Hepatocyte (in vitro differentiated cells): ENCODE results near the gene EDDM13. TPM values are rescaled to one million over a fixed set of nuclear protein-coding genes. Genes with fewer than 3 reads are reported as not detected.

Experiments
- DNase-seq: peaks from one replicate; pipeline ENCODE4 v3.0.0-alpha.2; 2016; ENCODE audit warnings: low spot score
- H2AFZ ChIP-seq: fragments of 200-600 bp; sonication (generic); 2 replicates; pipeline ENCODE4 v1.6.0; 2016; ENCODE audit warnings: antibody characterized with exemption, mild to moderate bottlenecking
- H3K27ac ChIP-seq: fragments of 200-600 bp; sonication (generic); 2 replicates; pipeline ENCODE4 v1.5.1; 2016; ENCODE audit warnings: mild to moderate bottlenecking
- H3K27me3 ChIP-seq: fragments of 200-600 bp; sonication (generic); 2 replicates; pipeline ENCODE4 v1.6.1; 2016
- H3K36me3 ChIP-seq: fragments of 200-600 bp; sonication (generic); replicated peaks from 2 replicates; pipeline ENCODE4 v1.5.1; 2016; ENCODE audit warnings: low read depth; ENCODE audit not compliant: insufficient read depth
- H3K4me1 ChIP-seq: fragments of 200-600 bp; sonication (generic); 2 replicates; pipeline ENCODE4 v1.5.1; 2016; ENCODE audit warnings: mild to moderate bottlenecking, moderate library complexity; ENCODE audit not compliant: insufficient read depth
- H3K4me2 ChIP-seq: fragments of 200-600 bp; sonication (generic); 2 replicates; pipeline ENCODE4 v1.6.0; 2016
- H3K4me3 ChIP-seq: fragments of 200-600 bp; sonication (generic); 2 replicates; pipeline ENCODE4 v1.5.1; 2016; ENCODE audit warnings: mild to moderate bottlenecking
- H3K79me2 ChIP-seq: fragments of 200-600 bp; sonication (generic); 2 replicates; pipeline ENCODE4 v1.6.0; 2017; ENCODE audit warnings: mild to moderate bottlenecking
- H3K9me2 ChIP-seq: fragments of 200-600 bp; sonication (generic); replicated peaks from 2 replicates; pipeline ENCODE4 v1.6.0; 2017; ENCODE audit warnings: mild to moderate bottlenecking; ENCODE audit not compliant: insufficient read depth
- H3K9me3 ChIP-seq: fragments of 200-600 bp; sonication (generic); 2 replicates; pipeline ENCODE4 v1.5.1; 2016; ENCODE audit warnings: low read depth, mild to moderate bottlenecking
- H4K20me1 ChIP-seq: fragments of 200-600 bp; sonication (generic); 2 replicates; pipeline ENCODE4 v1.6.0; 2016; ENCODE audit warnings: mild to moderate bottlenecking; ENCODE audit not compliant: insufficient read depth, poor library complexity, severe bottlenecking
- CTCF ChIP-seq: fragments of 200-600 bp; sonication (generic); IDR thresholded peaks from 2 replicates; pipeline ENCODE4 v1.5.1; 2016; ENCODE audit warnings: antibody characterized with exemption, mild to moderate bottlenecking; ENCODE audit not compliant: poor library complexity
- EZH2 ChIP-seq: fragments of 200-600 bp; sonication (generic); IDR thresholded peaks from 2 replicates; pipeline ENCODE4 v1.6.1; 2016; ENCODE audit warnings: antibody characterized with exemption, mild to moderate bottlenecking, borderline replicate concordance
- EZH2phosphoT487 ChIP-seq: fragments of 200-600 bp; sonication (generic); IDR thresholded peaks from one replicate; pipeline ENCODE4 v1.6.1; 2018; ENCODE audit warnings: antibody characterized with exemption, mild to moderate bottlenecking, low read depth, moderate library complexity; ENCODE audit not compliant: unreplicated experiment, severe bottlenecking
- WGBS: methylation state at CpG from one replicate; pipeline ENCODE4 v1.1.6; 2016; ENCODE audit warnings: low lambda C conversion rate; ENCODE audit errors: missing lambda C conversion rate; 5-methylcytosine and 5-hydroxymethylcytosine counted together
- polyA plus RNA-seq: library from polyadenylated mRNA; unstranded; fragments of >200 nt; fragmentation: Nextera tagmentation; extraction: Ambion mirVana; gene quantifications from 2 replicates; pipeline ENCODE4 v1.2.1, GENCODE V29; 2016
- total RNA-seq: library from RNA; depleted of rRNA; stranded (reverse); fragments of >200 nt; gene quantifications from 2 replicates; pipeline ENCODE4 v1.2.3, GENCODE V29; 2014

The EDDM13 gene
- total and polyA plus RNA-seq, 2 experiments from 2014 or later = not detected

- Histone ChIP-seq H4K20me1 (no peaks in the 10 kb centered on the region), H3K9me2 (no peaks in the 10 kb centered on the region), H3K4me3 (no peak overlapping the region), H3K36me3 (no peaks in the 10 kb centered on the region), H3K9me3 (no peaks in the 10 kb centered on the region), H3K79me2 (no peaks in the 10 kb centered on the region), H3K27ac (no peak overlapping the region), H3K27me3 (no peaks in the 10 kb centered on the region), H3K4me2 (no peak overlapping the region), H2AFZ (no peak overlapping the region), H3K4me1 (no peaks in the 10 kb centered on the region)
- no peak for DNase-seq
- TF ChIP-seq EZH2phosphoT487 (no peak), EZH2 (no peak), CTCF (no peak)
- 83% methylated on average over 8 of the region's 8 CpGs for WGBS
Measured at GRCh38 chr19:56321254-56321988, 48.9 kb downstream of the EDDM13 start.

GRCh38 chr19:56321989-56322440 is 49.5 kb downstream of the EDDM13 start:
- Histone ChIP-seq H3K9me2 (no peaks in the 10 kb centered on the region), H3K4me2 (no peak overlapping the region), H3K27ac (no peak overlapping the region), H4K20me1 (no peaks in the 10 kb centered on the region), H3K36me3 (no peaks in the 10 kb centered on the region), H3K4me3 (no peak overlapping the region), H3K79me2 (no peaks in the 10 kb centered on the region), H3K27me3 (no peaks in the 10 kb centered on the region), H3K9me3 (no peaks in the 10 kb centered on the region), H3K4me1 (no peaks in the 10 kb centered on the region), H2AFZ (no peak overlapping the region)
- TF ChIP-seq CTCF (no peak), EZH2 (no peak), EZH2phosphoT487 (no peak)
- WGBS = 87% methylated on average over 7 of the region's 7 CpGs
- no peak for DNase-seq

- Histone ChIP-seq H3K4me1 (no peaks in the 10 kb centered on the region), H4K20me1 (no peaks in the 10 kb centered on the region), H3K9me3 (no peaks in the 10 kb centered on the region), H3K9me2 (no peaks in the 10 kb centered on the region), H2AFZ (no peak overlapping the region), H3K27me3 (no peaks in the 10 kb centered on the region), H3K27ac (no peak overlapping the region), H3K4me3 (no peak overlapping the region), H3K79me2 (no peaks in the 10 kb centered on the region), H3K36me3 (no peaks in the 10 kb centered on the region), H3K4me2 (no peak overlapping the region)
- 96% methylated on average over 1 of the region's 1 CpG for WGBS
- DNase-seq = no peak
- no peak for TF ChIP-seq EZH2phosphoT487
- no peak for TF ChIP-seq CTCF
- no peak for TF ChIP-seq EZH2
Measured at GRCh38 chr19:56324436-56324835, 51.9 kb downstream of the EDDM13 start.
